Activated gamma-delta T cell (primary cell): ENCODE data around the gene CNOT8.
A peak's percentile ranks its signal among the peaks of the same experiment; 100 is the strongest.
"Not testable (repeated sequence)": the region's sequence is repeated elsewhere in the genome, so short reads cannot be mapped to it uniquely, and the experiment has no call there.

Experiments used
- DNase-seq: peaks from one replicate; lab custom pipeline; 2025; lab: John Stamatoyannopoulos, UW

The CNOT8 gene

GRCh38 chr5:154834053-154834452 is 24.4 kb upstream of the CNOT8 start:
- DNase-seq: no peak

GRCh38 chr5:154835701-154836052 is 22.8 kb upstream of the CNOT8 start:
- DNase-seq: not testable (repeated sequence)

GRCh38 chr5:154836225-154836624 is 22.2 kb upstream of the CNOT8 start:
- no peak for DNase-seq

- DNase-seq: no peak
Measured at GRCh38 chr5:154837009-154837901, 21.2 kb upstream of the CNOT8 start.

DNA sequence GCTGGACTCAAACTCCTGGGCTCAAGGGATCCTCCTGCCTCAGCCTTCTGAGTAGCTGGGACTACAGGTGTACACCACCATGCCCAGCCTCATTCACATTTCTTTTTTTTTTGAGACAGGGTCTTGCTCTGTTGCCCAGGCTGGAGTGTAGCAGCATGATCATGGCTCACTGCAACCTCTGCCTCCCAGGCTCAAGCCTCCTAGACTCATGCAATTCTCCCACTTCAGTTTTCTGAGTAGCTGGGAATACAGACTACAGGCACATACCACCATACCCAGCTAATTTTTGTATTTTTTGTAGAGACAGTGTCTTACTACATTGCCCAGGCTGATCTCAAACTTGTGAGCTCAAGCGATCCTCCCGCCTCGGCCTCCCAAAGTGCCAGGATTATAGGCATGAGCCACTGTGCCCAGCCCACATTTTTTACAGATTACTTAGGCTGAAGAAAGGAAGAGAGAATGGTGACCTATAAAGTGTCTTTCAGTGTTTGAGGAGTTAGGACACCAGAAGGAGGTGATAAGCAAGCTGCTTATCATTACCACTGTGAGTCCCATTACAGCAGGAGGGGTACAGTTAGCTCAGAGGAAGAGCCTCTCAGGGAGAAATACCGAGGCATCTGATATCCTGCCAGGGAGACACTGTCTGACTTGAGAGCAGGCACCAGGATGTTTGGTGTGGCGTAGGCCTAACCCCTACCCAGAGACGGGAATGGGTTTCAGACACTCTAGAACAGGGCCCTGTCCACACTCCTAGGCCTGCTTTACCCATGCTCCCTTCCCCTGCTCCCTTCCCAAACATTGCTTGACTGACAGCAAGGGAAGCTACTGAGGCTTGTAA is 17.8 kb upstream of the CNOT8 start:
- DNase-seq: no peak

DNA sequence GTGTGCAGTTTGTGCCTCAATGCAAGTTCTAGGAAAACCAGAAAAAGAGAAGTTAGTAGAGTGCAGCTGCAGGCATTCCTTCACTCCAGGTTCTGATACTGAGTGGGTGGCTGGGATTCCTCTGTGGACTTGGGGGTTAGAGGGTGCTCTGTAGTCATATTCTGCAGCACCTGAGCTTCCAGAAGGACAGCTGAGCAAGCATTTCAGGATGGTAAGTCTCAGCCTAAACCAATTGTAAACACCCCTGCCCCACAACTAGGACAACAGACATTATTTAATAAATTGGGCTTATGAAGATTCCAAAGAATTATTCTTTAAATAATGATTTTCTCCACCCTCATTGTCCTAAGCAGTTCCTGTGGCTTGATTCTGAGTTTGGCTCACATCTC is 17.2 kb upstream of the CNOT8 start:
- DNase-seq: no peak

GRCh38 chr5:154842689-154843530 is 15.5 kb upstream of the CNOT8 start:
- no peak for DNase-seq

- DNase-seq: no peak
Measured at GRCh38 chr5:154844809-154845208, 13.6 kb upstream of the CNOT8 start.

DNA sequence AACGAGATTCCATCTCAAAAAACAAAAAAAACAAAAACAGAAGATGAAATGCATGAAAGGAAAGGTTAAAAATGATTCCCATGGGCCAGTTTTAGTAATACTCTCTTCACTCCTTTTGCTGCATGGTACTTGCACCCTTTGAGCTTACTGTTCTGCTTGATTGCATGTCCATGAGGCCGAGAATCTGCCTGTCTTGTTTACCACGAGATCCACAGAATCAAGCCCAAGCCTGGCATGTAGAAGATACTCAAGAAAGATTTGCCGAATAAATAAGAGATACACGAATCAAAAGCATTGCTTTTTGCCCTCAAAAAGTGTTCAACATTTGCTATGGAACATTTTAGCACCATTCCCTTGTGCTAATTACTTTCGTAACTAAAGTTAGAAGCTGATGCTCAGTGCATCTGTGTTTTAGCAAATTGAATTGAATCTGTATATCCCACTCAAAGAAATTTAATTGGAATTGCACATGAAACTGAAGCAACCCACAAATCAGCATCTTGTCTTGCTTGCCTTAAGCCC is 9.1 kb upstream of the CNOT8 start:
- no peak for DNase-seq

GRCh38 chr5:154849791-154850201 is 8.6 kb upstream of the CNOT8 start:
- DNase-seq: no peak

- DNase-seq: no peak
Measured at GRCh38 chr5:154850255-154851062, 8.0 kb upstream of the CNOT8 start, which contains the start of gene FAXDC2. Gene FAXDC2, minus strand, starts transcription at chr5:154850603. Its CDS starts 12,425 bp downstream, at chr5:154838178.

DNA sequence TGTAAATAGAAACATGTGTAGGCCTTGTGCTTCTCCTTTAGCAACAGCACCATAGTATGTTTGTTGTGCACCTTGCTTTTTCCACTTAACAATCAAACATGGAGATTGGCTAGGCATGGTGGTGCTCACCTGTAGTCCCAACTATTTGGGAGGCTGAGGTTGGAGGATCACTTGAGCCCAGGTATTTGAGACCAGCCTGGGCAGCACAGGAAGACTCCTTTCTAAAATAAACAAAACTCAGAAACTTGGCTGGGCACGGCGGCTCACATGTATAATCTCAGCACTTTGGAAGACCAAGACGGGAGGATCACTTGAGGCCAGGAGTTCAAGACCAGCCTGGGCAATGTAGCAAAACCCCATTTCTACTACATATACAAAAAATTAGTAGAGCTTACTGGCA is 7.1 kb upstream of the CNOT8 start:
- no peak for DNase-seq

DNA sequence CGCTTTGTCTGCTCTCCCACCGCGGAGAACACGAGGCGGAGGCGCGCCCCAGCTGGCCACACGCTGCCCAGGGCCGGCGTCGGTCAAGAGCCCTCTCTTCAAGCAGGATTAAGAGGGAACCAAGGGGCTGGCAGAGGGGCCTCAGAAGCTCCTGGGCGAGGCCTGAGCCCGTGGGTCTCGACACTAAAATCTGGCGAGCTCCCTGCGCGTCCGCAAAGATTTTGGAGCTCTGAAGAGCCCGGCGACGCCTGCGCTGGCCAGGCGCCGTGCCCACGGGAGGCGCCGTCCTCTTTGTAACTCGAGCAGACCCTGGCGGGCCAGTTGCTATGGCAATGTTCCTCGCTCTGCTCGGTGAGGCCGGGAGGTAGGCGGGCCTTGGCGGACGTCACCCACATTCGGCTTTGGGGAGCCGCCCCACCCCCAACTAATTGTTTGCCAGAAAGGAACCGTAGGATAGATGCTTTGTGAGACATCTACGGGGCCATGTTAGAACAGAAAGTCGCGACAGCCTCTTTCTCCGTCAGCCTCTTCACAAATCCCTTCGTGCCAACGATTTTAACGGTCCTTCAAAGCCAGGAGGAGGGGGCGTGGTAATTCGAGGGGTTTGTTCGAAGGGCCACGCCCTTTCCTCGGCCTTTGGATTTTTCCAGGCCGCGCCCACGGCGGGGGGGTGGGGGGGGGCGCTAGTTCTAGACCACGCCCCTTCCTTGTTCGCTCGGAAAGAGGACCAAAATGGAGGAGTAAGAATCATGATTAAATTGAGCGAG is 714 bp upstream of the CNOT8 start:
- peak; percentile 64 for DNase-seq

DNA sequence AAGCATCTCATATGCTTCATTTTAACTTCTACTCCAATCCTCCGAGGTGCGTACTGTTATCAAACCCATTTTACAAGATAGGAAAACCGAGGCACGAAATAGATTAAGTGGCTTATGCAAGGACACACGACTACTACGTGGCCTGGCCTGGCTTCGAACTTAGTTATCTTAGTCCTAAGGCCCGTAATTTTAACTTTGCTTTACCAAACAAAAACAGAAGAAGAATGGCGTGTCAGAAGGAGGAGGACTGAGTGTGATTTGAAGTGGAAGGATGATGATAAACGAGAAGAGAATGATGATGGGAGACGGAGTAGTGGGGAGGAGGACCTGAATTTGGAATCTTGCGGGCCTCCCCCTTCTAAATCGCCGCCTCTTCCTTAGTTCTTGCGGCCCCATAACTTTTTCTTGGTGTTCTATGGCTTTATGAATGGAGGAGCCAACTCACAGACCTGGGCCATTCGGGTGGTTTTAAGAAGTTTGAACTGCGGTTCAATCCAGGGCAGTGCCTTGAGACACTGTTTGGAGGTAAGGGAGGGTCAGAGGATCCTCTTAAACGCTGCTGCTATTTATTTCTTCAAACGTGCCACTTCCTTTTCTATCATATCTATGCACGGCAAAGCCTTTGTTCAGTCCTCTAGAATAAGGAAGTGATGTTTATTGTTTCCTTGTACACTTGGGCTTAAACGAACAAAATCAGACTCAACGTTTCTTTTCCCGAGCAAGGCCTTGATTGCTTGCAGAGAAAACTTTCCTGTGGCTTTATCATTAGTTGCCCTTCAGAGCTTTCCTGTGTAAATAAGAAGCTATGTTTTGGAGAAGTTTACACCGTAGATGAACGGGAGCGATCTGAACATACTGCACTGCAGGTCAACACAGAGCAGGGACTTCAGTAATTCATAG is 795 bp downstream of the CNOT8 start:
- no peak for DNase-seq

DNA sequence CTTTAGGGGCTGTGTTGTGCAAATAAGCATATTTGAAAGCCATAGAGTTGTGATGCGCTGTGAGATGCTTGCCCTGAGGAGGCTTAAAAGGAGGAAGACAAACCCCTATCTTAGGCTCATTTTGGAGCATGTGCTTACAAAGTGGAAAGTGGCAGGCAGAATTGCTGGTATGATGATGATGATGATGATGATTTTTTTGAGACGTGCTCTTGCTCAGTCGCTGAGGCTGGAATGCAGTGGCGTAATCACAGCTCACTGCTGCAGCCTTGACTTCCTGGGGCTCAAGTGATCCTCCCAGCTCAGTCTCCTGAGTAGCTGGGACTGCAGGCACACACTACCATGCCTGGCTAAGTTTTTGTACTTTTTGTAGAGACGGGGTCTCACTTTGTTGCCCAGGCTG is 1.7 kb downstream of the CNOT8 start:
- no peak for DNase-seq

GRCh38 chr5:154860765-154861164 is 2.3 kb downstream of the CNOT8 start:
- DNase-seq: no peak

- DNase-seq: no peak
Measured at GRCh38 chr5:154861946-154862345, 3.5 kb downstream of the CNOT8 start.

- no peak for DNase-seq
Measured at GRCh38 chr5:154862766-154863165, 4.3 kb downstream of the CNOT8 start.
